Measurements from ENCODE around the gene SMIM15.

DNA sequence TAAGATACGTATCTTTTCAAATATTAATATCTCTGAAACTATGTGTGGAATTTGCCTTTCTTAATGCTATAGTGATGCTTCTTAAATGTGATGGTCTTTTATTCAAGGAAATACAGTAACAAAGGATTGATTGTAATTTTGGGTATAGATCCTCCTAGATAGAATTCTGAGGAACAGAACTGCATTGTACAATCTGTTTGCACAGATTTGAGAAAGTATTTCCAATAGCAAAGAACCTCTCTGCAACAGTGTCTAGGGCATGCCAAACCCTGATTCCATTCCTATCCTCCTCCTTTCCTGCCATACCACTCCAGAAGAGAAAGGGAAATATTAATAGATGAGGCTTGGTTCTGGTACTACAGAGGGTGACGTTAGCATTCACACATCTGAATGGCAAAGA, 10.4 kb downstream of the SMIM15 start:
- TF ChIP-seq CTCF (IDR thresholded peaks at IDR 0.05) (no peak), POLR2AphosphoS5 (IDR thresholded peaks at IDR 0.05) (no peak), EP300 (IDR thresholded peaks at IDR 0.05; ENCODE audit: low read depth) (no peak), POLR2A (IDR thresholded peaks at IDR 0.05) (no peak)
